MCF 10A (cell line): ENCODE measurements around the gene TOMM5. TPM values are rescaled to one million over a fixed set of nuclear protein-coding genes. Genes with fewer than 3 reads are reported as not detected.

ENCODE experiments used
- BruUV-seq: library from RNA; stranded (reverse); fragments of 400-500 nt; replicated peaks from 2 replicates; lab custom pipeline; 2021; lab: Mats Ljungman, UMichigan
- CTCF ChIA-PET: fragments of 300-600 bp; sonication (Branson Sonifier 250); formaldehyde crosslinking; extraction: SDS; loops from one replicate; lab custom pipeline; 2021; ENCODE audit warnings: antibody characterized with exemption, inconsistent platforms; lab: Yijun Ruan, JAX
- POLR2A ChIA-PET: fragments of 300-600, 350-650 bp; sonication (Branson Sonifier 250); formaldehyde crosslinking; extraction: SDS; loops from one replicate; lab custom pipeline; 2020; ENCODE audit warnings: antibody characterized with exemption, inconsistent platforms; lab: Yijun Ruan, JAX
- DNase-seq: peaks from one replicate; pipeline ENCODE4 v3.0.0-alpha.2; 2018; ENCODE audit not compliant: unreplicated experiment
- H3K27ac Mint-ChIP-seq: one replicate; pipeline ENCODE4 v1.8.0; 2022; ENCODE audit warnings: mild to moderate bottlenecking, low read depth, mixed read lengths; ENCODE audit not compliant: unreplicated experiment
- H3K27me3 Mint-ChIP-seq: one replicate; pipeline ENCODE4 v1.8.0; 2022; ENCODE audit warnings: mixed read lengths; ENCODE audit not compliant: insufficient read depth, unreplicated experiment
- H3K36me3 Mint-ChIP-seq: one replicate; pipeline ENCODE4 v1.8.0; 2022; ENCODE audit warnings: mild to moderate bottlenecking, moderate library complexity, mixed read lengths; ENCODE audit not compliant: insufficient read depth, unreplicated experiment
- H3K4me1 Mint-ChIP-seq: one replicate; pipeline ENCODE4 v1.8.0; 2022; ENCODE audit warnings: mixed read lengths; ENCODE audit not compliant: insufficient read depth, unreplicated experiment
- H3K4me3 Mint-ChIP-seq: one replicate; pipeline ENCODE4 v1.8.0; 2022; ENCODE audit warnings: mild to moderate bottlenecking, moderate library complexity, mixed read lengths; ENCODE audit not compliant: unreplicated experiment
- H3K9me3 Mint-ChIP-seq: one replicate; pipeline ENCODE4 v1.8.0; 2022; ENCODE audit warnings: mixed read lengths; ENCODE audit not compliant: unreplicated experiment
- intact Hi-C: fragments of 100-400 bp; cut with micrococcal nuclease; formaldehyde crosslinking; loops from 2 replicates; pipeline ENCODE4 v1.14.1; 2022
- total RNA-seq: library from RNA; stranded (reverse); gene quantifications from 2 replicates; pipeline ENCODE4 v1.2.3, GENCODE V29; 2022
- TF ChIP-seq, protein P1 (sequence below): fragments of 200-600 bp; IDR thresholded peaks from one replicate; pipeline ENCODE4 v1.8.0; 2022; ENCODE audit warnings: antibody characterized with exemption, mild to moderate bottlenecking; ENCODE audit not compliant: unreplicated experiment

The TOMM5 gene
- total RNA-seq, 1 experiment from 2014 or later = 151 TPM

DNA sequence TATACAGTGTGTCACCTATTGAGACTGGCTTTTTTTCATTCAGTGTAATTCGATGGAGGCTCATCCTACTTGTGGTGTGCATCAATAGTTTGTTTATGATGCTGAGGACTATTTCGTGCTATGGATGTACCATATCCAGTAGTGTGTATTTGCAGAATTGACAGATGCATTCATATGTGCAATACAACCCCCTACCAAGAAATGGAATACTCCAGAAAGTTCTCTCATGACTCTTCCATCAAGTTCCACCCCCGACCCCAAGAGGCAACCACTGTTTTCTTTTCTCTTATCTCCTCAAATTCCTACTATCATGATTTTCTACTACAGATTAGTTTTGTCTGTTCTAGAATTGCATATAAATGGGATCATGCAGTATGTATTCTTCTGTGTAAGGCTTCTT lies 38.1 kb downstream of the TOMM5 start:
- Mint-ChIP-seq H3K27me3 (no peaks in the 10 kb centered on the region), H3K27ac (no peak overlapping the region), H3K4me1 (no peaks in the 10 kb centered on the region), H3K4me3 (no peak overlapping the region), H3K36me3 (no peaks in the 10 kb centered on the region), H3K9me3 (no peaks in the 10 kb centered on the region)
- no peak for DNase-seq
- POLR2A ChIA-PET = no interaction called here
- BruUV-seq = no TSS peak
- intact Hi-C loops = no loop called here
- TF ChIP-seq, protein P1, sequence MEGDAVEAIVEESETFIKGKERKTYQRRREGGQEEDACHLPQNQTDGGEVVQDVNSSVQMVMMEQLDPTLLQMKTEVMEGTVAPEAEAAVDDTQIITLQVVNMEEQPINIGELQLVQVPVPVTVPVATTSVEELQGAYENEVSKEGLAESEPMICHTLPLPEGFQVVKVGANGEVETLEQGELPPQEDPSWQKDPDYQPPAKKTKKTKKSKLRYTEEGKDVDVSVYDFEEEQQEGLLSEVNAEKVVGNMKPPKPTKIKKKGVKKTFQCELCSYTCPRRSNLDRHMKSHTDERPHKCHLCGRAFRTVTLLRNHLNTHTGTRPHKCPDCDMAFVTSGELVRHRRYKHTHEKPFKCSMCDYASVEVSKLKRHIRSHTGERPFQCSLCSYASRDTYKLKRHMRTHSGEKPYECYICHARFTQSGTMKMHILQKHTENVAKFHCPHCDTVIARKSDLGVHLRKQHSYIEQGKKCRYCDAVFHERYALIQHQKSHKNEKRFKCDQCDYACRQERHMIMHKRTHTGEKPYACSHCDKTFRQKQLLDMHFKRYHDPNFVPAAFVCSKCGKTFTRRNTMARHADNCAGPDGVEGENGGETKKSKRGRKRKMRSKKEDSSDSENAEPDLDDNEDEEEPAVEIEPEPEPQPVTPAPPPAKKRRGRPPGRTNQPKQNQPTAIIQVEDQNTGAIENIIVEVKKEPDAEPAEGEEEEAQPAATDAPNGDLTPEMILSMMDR = no peak
- CTCF ChIA-PET = no interaction called here

DNA sequence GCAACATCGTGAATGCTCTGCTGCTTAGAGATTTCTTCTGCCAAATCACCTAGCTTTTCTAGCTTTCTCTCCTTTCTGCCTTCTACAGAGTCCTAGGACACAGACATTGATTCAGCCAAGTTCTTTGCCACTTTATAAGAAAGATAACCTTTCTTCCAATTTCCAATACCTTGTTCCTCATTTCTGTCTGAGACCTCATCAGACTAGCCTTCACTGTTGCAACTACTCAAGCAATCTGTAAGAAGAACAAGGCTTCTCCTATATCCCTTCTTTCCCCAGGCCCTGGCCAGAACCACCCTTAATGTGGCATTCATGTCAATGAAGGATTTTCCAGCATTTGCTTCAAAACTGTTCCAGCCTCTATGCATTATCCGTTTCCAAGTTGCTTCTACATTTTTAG lies 40.5 kb downstream of the TOMM5 start:
- Mint-ChIP-seq H3K9me3 (no peaks in the 10 kb centered on the region), H3K27ac (no peak overlapping the region), H3K36me3 (no peaks in the 10 kb centered on the region), H3K4me3 (no peak overlapping the region), H3K4me1 (no peaks in the 10 kb centered on the region), H3K27me3 (no peaks in the 10 kb centered on the region)
- intact Hi-C loops = no loop called here
- TF ChIP-seq, protein P1 = no peak
- no TSS peak for BruUV-seq
- POLR2A ChIA-PET = no interaction called here
- no peak for DNase-seq
- CTCF ChIA-PET = no interaction called here

DNA sequence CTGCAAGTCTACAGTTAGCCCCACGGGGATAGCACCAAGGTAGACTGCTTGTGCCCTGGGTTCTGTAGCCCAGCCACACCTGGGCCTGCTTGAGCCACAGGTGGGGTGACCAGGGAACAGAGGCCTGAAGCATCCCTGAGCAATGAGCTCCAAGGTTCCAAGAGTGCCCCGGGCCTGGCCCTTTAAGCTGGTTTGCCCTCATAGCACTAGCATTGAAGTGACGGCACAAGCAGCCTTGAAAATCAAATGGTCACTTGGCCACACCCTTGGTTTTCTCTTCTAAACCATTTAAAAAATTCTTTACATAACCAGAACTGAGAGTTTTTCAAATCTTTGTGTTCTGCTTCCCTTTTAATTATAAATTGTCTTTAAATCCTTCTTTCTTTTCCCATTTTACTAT lies 40.9 kb downstream of the TOMM5 start:
- no peak for DNase-seq
- no TSS peak for BruUV-seq
- H3K27me3 Mint-ChIP-seq = no peaks in the 10 kb centered on the region
- intact Hi-C loops = no loop called here
- H3K4me1 Mint-ChIP-seq = no peaks in the 10 kb centered on the region
- CTCF ChIA-PET = no interaction called here
- no peaks in the 10 kb centered on the region for H3K9me3 Mint-ChIP-seq
- H3K27ac Mint-ChIP-seq = no peak overlapping the region
- H3K36me3 Mint-ChIP-seq = no peaks in the 10 kb centered on the region
- TF ChIP-seq, protein P1 = no peak
- POLR2A ChIA-PET = no interaction called here
- H3K4me3 Mint-ChIP-seq = no peak overlapping the region

DNA sequence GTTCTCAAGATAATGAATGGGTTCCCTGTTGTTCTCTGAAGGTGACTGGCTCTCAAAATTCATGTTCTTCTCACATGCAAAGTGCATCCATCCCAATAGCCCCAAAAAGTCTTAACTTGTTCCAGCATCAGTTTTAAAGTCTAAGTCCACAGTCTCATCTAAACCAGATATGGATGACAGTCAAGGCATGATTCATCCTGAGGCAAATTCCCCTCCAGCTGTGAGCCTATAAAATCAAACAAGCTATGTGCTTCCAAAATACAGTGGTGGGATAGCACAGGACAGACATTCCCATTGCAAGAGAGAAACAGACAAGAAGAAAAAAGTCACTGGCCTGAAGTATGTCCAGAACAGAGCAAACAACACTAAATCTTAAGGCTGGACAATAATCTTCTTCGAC lies 41.6 kb downstream of the TOMM5 start:
- POLR2A ChIA-PET = no interaction called here

More for the DNA sequence above, 41.6 kb downstream of the TOMM5 start:
- Mint-ChIP-seq H3K4me3 (no peak overlapping the region), H3K27me3 (no peaks in the 10 kb centered on the region), H3K27ac (no peak overlapping the region), H3K36me3 (no peaks in the 10 kb centered on the region), H3K4me1 (no peaks in the 10 kb centered on the region), H3K9me3 (no peaks in the 10 kb centered on the region)
- no peak for DNase-seq
- intact Hi-C loops = no loop called here
- CTCF ChIA-PET = no interaction called here
- BruUV-seq = no TSS peak
- TF ChIP-seq, protein P1 = no peak
